NCI-H446 (cell line): ENCODE measurements around the gene DUSP3.

ENCODE experiments used
- DNase-seq, 2 experiments: peaks; one replicate each; lab custom pipeline; 2025; lab: John Stamatoyannopoulos, UW

Gene DUSP3

GRCh38 chr17:43769426-43769825, 9.4 kb downstream of the DUSP3 start:
- no peak for DNase-seq

GRCh38 chr17:43768943-43769342, 9.8 kb downstream of the DUSP3 start:
- DNase-seq, result no peak

- no peak for DNase-seq
These were observed 10.4 kb downstream of the DUSP3 start for GRCh38 chr17:43768382-43768781.

- DNase-seq, result no peak
These were observed 11.1 kb downstream of the DUSP3 start for GRCh38 chr17:43767713-43768059.

- no peak for DNase-seq
These were observed 11.6 kb downstream of the DUSP3 start for GRCh38 chr17:43767053-43767712.

- DNase-seq, result peak; percentile 6 to 64
These were observed 12.2 kb downstream of the DUSP3 start for GRCh38 chr17:43766413-43767052.

- DNase-seq, result peak; percentile 78 to 90
These were observed 18.4 kb downstream of the DUSP3 start for GRCh38 chr17:43760254-43760852.

- DNase-seq, result no peak
These were observed 18.9 kb downstream of the DUSP3 start for GRCh38 chr17:43759836-43760235.

- DNase-seq, result no peak
These were observed 20.1 kb downstream of the DUSP3 start, which contains the start of gene SOST for GRCh38 chr17:43758497-43759174. SOST (minus strand) TSS chr17:43758791; CDS start chr17:43758741, 50 bp downstream.

GRCh38 chr17:43758086-43758485, 20.7 kb downstream of the DUSP3 start:
- DNase-seq, result no peak

GRCh38 chr17:43757171-43757660, 21.6 kb downstream of the DUSP3 start:
- no peak for DNase-seq

- no peak for DNase-seq
These were observed 22.6 kb downstream of the DUSP3 start for GRCh38 chr17:43756201-43756600.

- DNase-seq, result no peak
These were observed 23.3 kb downstream of the DUSP3 start for GRCh38 chr17:43755389-43755875.

- DNase-seq, result no peak
These were observed 23.8 kb downstream of the DUSP3 start for GRCh38 chr17:43754947-43755346.

- DNase-seq, result no peak
These were observed 25.2 kb downstream of the DUSP3 start for GRCh38 chr17:43753493-43754129.

GRCh38 chr17:43750153-43750552, 28.6 kb downstream of the DUSP3 start:
- DNase-seq, result no peak

GRCh38 chr17:43745541-43745940, 33.2 kb downstream of the DUSP3 start:
- no peak for DNase-seq

- DNase-seq, result no peak
These were observed 37.1 kb downstream of the DUSP3 start for GRCh38 chr17:43741636-43742035.

- no peak for DNase-seq
These were observed 38.2 kb downstream of the DUSP3 start for GRCh38 chr17:43740541-43740940.

GRCh38 chr17:43737722-43738121, 41.1 kb downstream of the DUSP3 start:
- no peak for DNase-seq

GRCh38 chr17:43736389-43736788, 42.4 kb downstream of the DUSP3 start:
- no peak for DNase-seq

GRCh38 chr17:43734376-43734775, 44.4 kb downstream of the DUSP3 start:
- no peak for DNase-seq
